Bone marrow (tissue), 2 donors: ENCODE data around the gene ALX4.

Source experiments
- DNase-seq, 2 donors: peaks; one replicate each; lab custom pipeline; 2025; lab: John Stamatoyannopoulos, UW

Gene ALX4

DNA sequence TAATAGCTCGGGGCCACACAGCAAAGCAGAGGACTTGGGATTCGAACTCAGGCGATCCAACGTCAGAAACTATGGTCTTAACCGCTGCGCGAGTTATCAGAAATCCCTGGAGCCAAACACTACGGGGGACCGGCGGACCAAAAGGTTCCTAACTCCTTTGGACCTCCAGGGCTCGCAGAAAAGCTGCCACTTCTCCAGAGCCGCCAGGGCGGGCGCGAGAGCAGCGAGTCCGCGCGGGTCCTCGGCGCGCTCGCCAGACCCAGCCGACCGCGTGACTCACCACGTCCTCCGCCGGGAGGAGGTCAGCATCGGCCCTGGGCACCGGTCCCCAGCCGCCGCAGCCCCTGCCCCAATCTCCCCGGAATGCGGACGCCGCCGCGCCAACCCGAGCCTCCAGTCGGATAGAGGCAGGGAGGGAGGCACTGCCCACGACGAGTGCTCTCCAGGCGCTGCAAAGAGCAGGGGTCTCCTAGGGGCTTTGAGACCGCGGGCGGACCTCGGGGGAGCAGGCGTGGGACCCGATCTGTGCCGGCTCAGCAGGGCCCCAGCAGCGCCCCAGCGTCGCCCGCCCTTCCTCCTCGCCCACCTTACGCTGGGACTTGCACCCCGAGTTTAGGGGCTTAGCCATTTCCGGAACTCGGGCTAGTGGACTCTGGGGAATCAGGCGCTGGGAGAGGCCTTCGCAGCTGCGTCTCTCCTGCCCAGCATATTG, 6.2 kb upstream of the ALX4 start:
- no peak for DNase-seq

DNA sequence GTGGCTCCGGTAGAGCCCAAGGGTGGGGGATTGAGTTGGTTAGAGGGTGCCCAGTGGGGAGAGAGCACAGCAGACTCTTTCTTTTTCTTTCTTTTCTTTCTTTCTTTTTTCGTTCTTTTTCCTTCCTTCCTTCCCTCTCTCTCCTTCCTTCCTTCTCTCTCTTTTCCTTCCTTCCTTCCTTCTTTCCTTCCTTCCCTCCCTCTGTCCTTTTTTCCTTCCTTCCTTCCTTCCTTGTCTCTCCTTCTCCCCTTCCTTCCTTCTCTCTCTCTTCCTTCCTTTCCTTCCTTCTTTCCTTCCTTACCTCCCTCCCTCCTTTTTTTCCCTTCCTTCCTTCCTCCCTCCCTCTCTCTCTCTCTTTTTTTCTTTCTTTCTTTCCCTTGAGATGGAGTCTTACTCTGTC, 4.8 kb upstream of the ALX4 start:
- DNase-seq = no peak

DNA sequence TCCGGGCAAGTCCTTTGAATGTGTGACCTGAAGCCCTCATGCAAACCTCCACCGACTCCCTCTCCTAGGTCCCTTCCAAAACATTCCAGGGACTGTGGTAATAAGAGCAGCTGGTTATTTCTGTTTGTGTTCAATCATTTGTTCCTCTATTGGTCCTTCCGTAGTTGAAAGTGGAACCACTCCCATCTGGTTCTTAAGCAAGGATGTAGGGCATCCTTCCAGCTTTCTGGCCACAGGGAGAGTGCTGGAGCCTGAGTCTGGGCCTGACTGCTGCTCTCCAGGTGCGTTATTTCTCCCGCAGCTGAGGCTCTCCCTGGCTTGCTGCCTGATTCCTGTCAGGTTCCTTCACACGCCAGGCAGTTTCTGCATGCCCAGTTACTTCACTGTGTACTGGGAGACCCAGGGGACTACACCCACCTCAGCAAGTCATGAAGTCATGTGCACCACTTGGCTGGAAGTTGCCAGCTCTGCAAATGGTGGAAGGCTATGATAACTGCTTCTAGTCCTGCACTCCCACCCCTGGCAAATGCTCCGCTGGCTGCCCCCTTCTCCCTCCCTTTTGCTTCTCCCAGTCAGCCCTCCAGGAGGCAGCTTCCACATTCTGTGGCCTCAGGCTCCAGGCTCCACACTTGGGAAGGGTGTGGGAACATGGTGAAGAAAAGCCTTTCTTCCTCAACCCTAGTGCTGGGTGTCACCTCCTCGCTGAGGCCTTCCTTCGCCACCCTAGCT, 4.0 kb upstream of the ALX4 start:
- DNase-seq = no peak

- no peak for DNase-seq
These were observed 2.9 kb upstream of the ALX4 start for GRCh38 chr11:44312876-44313275.

GRCh38 chr11:44311339-44312261, 1.7 kb upstream of the ALX4 start:
- DNase-seq = no peak

DNA sequence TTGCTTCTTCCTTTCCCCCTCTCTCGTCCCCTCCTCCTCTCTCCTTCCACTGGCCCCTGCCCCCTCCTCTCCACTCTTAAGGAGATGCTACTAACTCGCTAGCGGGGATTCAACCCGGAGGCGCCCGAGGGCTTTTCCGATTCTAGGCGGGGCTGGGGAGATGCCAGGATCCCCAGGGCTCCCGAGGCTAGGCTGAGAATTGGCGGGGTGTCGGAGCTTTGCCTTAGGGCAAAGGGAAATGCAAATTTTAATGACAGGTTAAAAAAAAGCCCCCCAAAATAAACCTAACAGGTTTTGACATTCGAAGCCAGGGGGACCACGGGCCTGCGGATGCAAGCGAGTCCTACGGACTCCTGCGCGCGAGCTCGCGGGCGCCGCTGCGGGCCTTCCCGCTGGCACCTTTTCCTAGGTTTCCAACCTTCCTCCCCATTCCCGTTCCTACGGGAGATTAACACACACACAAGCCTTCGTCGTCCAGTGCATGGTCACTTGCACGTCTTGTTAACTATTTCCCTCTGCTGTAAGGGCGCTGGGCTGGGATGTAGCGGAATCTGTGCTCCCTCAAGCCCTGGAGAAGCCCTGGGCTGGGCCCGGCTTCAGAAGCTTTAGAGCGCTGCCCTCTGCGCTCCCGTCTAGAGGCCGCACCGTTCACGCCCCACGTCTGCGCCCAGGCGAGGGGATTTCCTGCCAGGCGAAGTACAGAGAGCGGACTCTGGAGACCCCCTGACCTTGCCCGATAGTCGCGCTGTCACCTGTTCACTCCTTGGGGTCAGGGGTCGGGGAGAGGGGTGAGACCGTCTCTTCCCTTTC, 729 bp upstream of the ALX4 start:
- no peak for DNase-seq

DNA sequence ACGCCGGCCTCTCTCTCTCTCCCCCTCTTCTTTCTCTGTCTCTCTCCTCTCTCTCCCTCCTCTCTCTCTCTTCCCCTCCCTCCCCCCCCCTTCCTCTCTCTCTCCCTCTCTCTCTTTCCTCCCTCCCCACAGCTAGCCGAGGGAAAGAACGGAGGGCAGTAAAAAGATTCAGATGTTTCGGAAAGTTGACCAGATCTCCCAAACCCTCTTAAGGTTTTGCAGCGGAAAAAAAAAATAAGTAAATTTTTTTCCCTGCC, 195 bp upstream of the ALX4 start:
- no peak for DNase-seq

DNA sequence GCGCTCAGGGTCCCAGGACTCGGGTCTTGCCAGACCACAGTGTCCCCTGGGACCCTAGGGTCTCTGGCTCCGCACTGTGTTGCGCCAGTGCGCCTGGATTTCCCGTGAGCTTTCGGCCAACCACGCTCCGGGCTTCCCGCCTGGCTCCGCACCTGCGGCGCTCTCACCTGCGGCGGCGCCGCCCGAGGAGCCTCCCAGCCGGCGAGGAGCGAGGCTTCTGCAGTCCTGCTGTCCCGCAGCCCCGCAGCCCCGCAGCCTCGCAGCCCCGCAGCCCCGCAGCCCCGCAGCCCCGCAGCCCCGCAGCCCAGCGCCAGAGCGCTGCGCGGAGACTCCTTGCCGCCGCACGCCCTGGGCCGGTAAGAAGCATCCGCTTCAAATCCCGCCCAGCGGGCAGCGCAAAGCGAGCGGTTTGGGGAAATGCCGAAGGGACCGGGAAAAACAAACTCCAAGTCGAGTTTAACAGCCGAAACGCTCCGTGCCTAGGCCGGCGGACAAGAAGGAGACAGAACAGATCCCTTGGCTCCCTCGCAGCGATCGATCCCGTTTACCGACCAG, 939 bp downstream of the ALX4 start:
- DNase-seq = no peak

DNA sequence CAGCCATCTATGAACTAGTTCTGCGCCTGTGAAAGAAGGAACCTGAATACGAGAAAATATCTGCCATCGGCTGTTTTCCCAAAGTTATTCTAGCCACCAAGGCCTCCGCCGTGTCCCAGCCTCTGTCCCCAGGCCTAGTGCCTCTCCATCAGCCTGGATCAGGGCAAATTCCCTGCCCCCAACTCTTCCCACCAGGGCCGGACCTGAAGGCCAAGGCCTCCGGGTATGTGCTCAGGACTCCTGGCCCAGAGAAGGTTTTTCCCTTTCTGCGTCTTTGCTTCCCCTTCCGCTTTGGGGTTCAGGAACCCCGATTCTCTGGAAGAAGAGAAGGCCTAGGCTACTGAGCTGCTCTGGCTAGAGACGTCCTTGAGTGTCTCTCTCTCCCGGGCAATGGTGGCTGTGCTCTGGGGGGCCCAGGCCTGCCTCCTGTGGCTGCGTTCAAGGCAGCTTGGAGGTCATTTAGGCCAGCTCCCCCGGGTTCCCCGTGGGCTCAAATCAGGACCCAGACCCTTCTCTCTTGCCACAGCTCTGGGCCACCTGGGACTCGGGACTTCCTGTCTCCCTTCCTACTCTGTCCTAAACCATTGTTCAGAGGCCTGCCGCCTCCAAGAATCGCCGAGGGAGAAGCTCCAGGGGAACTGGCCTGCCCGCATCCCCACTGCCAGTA, 1.6 kb downstream of the ALX4 start:
- DNase-seq = no peak

- DNase-seq = no peak
These were observed 2.4 kb downstream of the ALX4 start for GRCh38 chr11:44307340-44308099.

GRCh38 chr11:44306918-44307244, 3.1 kb downstream of the ALX4 start:
- no peak for DNase-seq

- DNase-seq = no peak
These were observed 3.7 kb downstream of the ALX4 start for GRCh38 chr11:44306052-44306917.

- DNase-seq = no peak
These were observed 4.4 kb downstream of the ALX4 start for GRCh38 chr11:44305470-44306051.

DNA sequence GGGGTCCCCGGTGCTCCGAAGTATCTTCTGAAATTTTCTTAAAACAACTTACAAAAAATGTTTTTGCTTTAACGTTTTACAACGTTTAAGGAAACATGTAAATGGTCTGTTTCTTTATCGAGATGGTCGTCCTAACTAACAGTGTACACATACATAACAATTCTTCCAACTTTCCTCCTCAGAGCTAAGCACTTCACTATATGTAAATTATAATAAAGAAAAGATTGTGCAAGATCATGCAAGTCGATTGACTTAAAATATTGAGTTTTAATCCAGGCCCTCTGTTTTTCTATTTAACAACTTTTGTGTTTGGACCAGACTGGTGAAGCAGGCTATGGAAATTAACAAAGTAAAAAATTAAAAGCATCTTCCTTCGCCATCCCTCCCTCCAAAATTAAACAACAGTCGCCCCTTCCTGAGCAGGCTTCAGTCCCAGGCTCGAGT, 4.9 kb downstream of the ALX4 start:
- DNase-seq = no peak

DNA sequence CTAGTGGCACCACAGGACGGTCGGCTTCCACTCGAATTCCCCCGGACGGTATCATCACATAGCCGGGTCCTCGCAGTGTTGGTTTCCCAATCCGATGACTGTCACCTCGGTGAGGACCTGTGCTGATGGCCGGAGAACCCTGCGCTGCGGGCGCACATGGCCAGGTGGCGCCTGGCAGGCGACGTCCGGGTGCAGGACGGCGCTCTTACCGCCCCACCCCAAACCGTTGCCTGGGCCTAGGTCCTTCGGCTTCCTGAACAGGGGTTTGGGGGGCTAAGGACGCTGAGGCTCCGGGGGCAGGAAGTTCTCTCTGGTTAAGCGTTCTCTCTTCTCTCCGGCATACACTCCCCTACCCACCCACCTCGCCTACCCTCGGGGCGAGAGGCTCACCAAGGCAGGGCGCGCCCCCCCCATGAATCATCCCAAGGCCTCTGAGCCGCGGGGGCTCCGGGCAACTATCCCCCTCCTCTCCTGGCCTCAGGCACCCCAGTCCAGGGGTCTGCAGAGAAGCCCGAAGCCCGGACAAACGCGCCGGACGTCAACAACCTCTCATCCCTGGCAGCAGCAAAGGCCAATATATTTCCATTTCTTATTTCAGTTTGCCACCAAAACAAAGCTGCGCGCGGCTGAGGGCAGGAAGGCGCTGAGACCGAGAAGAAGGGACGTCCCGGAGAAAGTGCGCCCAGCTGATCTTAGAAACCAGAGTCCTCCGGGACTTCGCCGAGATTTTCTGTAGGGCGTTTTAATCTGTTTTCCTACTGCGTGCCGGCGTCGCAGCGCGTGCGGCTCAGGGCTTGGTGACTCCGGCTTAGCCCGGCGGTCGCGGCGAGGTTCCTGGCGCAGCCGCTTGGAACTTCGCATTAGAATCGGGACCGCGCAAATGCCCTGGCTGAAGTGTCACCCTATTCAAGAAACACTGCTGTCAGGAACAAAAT, 5.6 kb downstream of the ALX4 start:
- no peak for DNase-seq

- DNase-seq = no peak
These were observed 6.5 kb downstream of the ALX4 start for GRCh38 chr11:44303401-44303938.

- no peak for DNase-seq
These were observed 8.2 kb downstream of the ALX4 start for GRCh38 chr11:44301564-44302271.
